ENCODE results near the gene PYROXD2. TPM values are rescaled to one million over a fixed set of nuclear protein-coding genes. Genes with fewer than 3 reads are reported as not detected.
A peak's percentile ranks its signal among the peaks of the same experiment; 100 is the strongest.

The PYROXD2 gene
- total RNA-seq, 2 experiments from 2014 or later = 0.41 to 4.3 TPM

DNA sequence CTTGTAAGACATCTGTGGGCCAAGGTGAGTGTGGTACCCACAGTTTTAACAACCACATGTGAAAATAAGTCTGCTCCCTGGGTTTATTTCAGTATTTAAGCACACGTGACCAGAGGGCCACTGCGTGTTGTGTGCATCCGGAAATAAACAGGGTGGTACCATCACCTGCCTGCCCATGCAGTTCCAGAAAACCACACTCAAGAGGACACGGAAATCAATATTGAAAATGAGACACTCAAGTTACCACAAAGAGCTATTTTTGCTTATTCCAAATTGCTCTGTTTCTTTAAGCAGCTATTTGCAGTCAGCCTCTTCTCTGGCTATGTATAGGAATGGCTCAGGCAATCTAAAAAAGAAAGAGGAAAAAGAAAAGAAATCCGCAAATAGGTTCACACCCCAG lies 75.2 kb downstream of the PYROXD2 start:
- POLR2A ChIA-PET = interaction anchor here (0.7 to 1.3 kb wide), 3 partner anchors 9 to 18 kb away, joined by 3 to 6 read pairs (median 5); no protein-coding TSS in a partner anchor
- no TSS peak for BruUV-seq (replicated peaks)
- CTCF ChIA-PET (ENCODE audit: unreplicated experiment) = interaction anchor here (0.7 kb wide), 1 partner anchor 11 kb away, joined by 3 read pairs; no protein-coding TSS in a partner anchor

GRCh38 chr10:98338896-98339295 lies 76.1 kb downstream of the PYROXD2 start:
- no TSS peak for BruUV-seq (replicated peaks)
- no peak for DNase-seq (ENCODE audit: low spot score)
- no peak overlapping the region for H3K27ac ChIP-seq (ENCODE audit: low read depth, low read length, poor library complexity, severe bottlenecking)
- H3K4me1 ChIP-seq (ENCODE audit: insufficient read depth, low read length, poor library complexity, severe bottlenecking) = peaks cover 17% of the 10 kb centered on the region
- H3K9me2 ChIP-seq (ENCODE audit: insufficient read depth, low read length) = no peaks in the 10 kb centered on the region
- no peak overlapping the region for H2AFZ ChIP-seq (ENCODE audit: low read length)
- no peaks in the 10 kb centered on the region for H4K20me1 ChIP-seq (ENCODE audit: insufficient read depth, low read length)
- H3K4me2 ChIP-seq (ENCODE audit: low read length) = no peak overlapping the region
- ChIA-PET CTCF (ENCODE audit: unreplicated experiment) (no interaction called here), POLR2A (no interaction called here)
- intact Hi-C loops (cut with micrococcal nuclease; ENCODE audit: unreplicated experiment) = no loop called here
- no peak overlapping the region for H3K4me3 ChIP-seq (ENCODE audit: low read depth, low read length, poor library complexity, severe bottlenecking)
- H3K36me3 ChIP-seq (ENCODE audit: insufficient read depth, low read length) = no peaks in the 10 kb centered on the region
- no peaks in the 10 kb centered on the region for H3K79me2 ChIP-seq (ENCODE audit: insufficient read depth, low read depth, low read length)
- no peaks in the 10 kb centered on the region for H3K9me3 ChIP-seq (ENCODE audit: low read length)
- no peak for TF ChIP-seq EZH2phosphoT487 (IDR thresholded peaks at IDR 0.05; ENCODE audit: borderline replicate concordance, low read depth, low read length)
- TF ChIP-seq, protein P1, sequence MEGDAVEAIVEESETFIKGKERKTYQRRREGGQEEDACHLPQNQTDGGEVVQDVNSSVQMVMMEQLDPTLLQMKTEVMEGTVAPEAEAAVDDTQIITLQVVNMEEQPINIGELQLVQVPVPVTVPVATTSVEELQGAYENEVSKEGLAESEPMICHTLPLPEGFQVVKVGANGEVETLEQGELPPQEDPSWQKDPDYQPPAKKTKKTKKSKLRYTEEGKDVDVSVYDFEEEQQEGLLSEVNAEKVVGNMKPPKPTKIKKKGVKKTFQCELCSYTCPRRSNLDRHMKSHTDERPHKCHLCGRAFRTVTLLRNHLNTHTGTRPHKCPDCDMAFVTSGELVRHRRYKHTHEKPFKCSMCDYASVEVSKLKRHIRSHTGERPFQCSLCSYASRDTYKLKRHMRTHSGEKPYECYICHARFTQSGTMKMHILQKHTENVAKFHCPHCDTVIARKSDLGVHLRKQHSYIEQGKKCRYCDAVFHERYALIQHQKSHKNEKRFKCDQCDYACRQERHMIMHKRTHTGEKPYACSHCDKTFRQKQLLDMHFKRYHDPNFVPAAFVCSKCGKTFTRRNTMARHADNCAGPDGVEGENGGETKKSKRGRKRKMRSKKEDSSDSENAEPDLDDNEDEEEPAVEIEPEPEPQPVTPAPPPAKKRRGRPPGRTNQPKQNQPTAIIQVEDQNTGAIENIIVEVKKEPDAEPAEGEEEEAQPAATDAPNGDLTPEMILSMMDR (conservative IDR thresholded peaks at IDR 0.05; ENCODE audit: low read length) = no peak

More for the DNA sequence above, 75.2 kb downstream of the PYROXD2 start:
- Histone ChIP-seq H4K20me1 (ENCODE audit: insufficient read depth, low read length) (no peaks in the 10 kb centered on the region), H3K9me3 (ENCODE audit: low read length) (no peaks in the 10 kb centered on the region), H3K4me1 (ENCODE audit: insufficient read depth, low read length, poor library complexity, severe bottlenecking) (peaks cover 21% of the 10 kb centered on the region), H3K79me2 (ENCODE audit: insufficient read depth, low read depth, low read length) (no peaks in the 10 kb centered on the region), H3K36me3 (ENCODE audit: insufficient read depth, low read length) (no peaks in the 10 kb centered on the region), H3K27ac (ENCODE audit: low read depth, low read length, poor library complexity, severe bottlenecking) (peak overlapping the region; percentile 6), H3K4me2 (ENCODE audit: low read length) (peak overlapping the region; percentile 46), H3K9me2 (ENCODE audit: insufficient read depth, low read length) (no peaks in the 10 kb centered on the region), H2AFZ (ENCODE audit: low read length) (peak overlapping the region; percentile 14; the same call in 1 of the 2 replicates), H3K4me3 (ENCODE audit: low read depth, low read length, poor library complexity, severe bottlenecking) (no peak overlapping the region)
- no peak for TF ChIP-seq EZH2phosphoT487 (IDR thresholded peaks at IDR 0.05; ENCODE audit: borderline replicate concordance, low read depth, low read length)
- TF ChIP-seq, protein P1 (conservative IDR thresholded peaks at IDR 0.05; ENCODE audit: low read length) = no peak
- peak; percentile 39 for DNase-seq (ENCODE audit: low spot score)
- intact Hi-C loops (cut with micrococcal nuclease; ENCODE audit: unreplicated experiment) = no loop called here

DNA sequence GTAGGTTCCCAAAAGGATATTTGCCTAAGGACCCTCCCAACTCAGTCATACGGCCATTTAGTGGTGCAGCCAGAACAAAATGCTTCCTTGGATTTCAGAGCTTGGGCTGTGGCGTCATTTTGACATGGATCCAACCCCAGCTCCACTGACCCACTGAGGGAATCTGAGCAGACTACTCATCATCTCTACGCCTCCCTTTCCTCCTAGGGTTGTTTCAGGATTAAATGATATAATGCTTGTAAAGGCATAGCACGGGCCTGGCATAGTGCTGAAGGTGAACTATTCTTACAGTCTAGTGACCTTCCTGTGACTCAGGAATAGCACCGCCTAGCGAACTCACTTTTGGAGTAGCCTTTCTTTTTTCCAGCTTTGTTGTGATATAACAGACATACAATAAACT lies 76.7 kb downstream of the PYROXD2 start:
- peaks cover 17% of the 10 kb centered on the region for H3K4me1 ChIP-seq (ENCODE audit: insufficient read depth, low read length, poor library complexity, severe bottlenecking)
- no peak overlapping the region for H3K27ac ChIP-seq (ENCODE audit: low read depth, low read length, poor library complexity, severe bottlenecking)
- ChIA-PET POLR2A (no interaction called here), CTCF (ENCODE audit: unreplicated experiment) (no interaction called here)
- H3K4me3 ChIP-seq (ENCODE audit: low read depth, low read length, poor library complexity, severe bottlenecking) = no peak overlapping the region
- no peaks in the 10 kb centered on the region for H3K36me3 ChIP-seq (ENCODE audit: insufficient read depth, low read length)
- intact Hi-C loops (cut with micrococcal nuclease; ENCODE audit: unreplicated experiment) = no loop called here
- H4K20me1 ChIP-seq (ENCODE audit: insufficient read depth, low read length) = no peaks in the 10 kb centered on the region
- TF ChIP-seq, protein P1 (conservative IDR thresholded peaks at IDR 0.05; ENCODE audit: low read length) = no peak
- no peak for TF ChIP-seq EZH2phosphoT487 (IDR thresholded peaks at IDR 0.05; ENCODE audit: borderline replicate concordance, low read depth, low read length)
- H3K4me2 ChIP-seq (ENCODE audit: low read length) = no peak overlapping the region
- DNase-seq (ENCODE audit: low spot score) = no peak
- H3K9me3 ChIP-seq (ENCODE audit: low read length) = no peaks in the 10 kb centered on the region
- no TSS peak for BruUV-seq (replicated peaks)
- H3K79me2 ChIP-seq (ENCODE audit: insufficient read depth, low read depth, low read length) = no peaks in the 10 kb centered on the region
- no peaks in the 10 kb centered on the region for H3K9me2 ChIP-seq (ENCODE audit: insufficient read depth, low read length)
- no peak overlapping the region for H2AFZ ChIP-seq (ENCODE audit: low read length)
